NB4 (cell line): ENCODE data around the gene APOBEC3B.

ENCODE experiments used
- MYC ChIP-seq: IDR thresholded peaks from 2 replicates; pipeline ENCODE4 v1.6.1; 2011; ENCODE audit warnings: low read depth, low read length
- POLR2A ChIP-seq: IDR thresholded peaks from 2 replicates; pipeline ENCODE4 v1.6.1; 2011; ENCODE audit warnings: mild to moderate bottlenecking; ENCODE audit not compliant: insufficient read length; ENCODE audit errors: extremely low read depth
- TF ChIP-seq, protein P1 (sequence below): IDR thresholded peaks from 2 replicates; pipeline ENCODE4 v1.6.1; 2011; ENCODE audit warnings: low read depth, low read length
- TF ChIP-seq, protein P2 (sequence below): IDR thresholded peaks from one replicate; pipeline ENCODE4 v1.5.1; 2012; ENCODE audit warnings: low read depth, low read length

DNA sequence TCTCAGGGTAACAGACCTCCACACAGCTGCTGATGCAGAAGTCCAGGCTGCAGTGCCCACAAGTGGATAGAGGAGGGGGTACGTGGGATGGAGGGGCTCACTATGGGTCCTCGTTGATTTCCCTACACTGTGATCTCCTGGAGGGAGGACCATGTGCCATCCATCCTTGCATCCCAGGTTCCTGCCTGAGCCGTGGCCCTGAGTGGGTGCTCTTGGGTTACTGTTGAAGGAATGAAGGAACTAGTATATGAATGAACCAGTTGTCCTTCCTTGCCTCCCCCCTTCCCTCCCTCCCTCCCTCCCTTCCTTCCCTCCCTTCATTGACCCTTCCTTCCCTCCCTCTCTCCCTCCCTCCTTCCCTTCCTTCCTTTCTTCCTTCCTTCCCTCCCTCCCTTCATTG, 15.4 kb downstream of the APOBEC3B start:
- TF ChIP-seq, protein P1, sequence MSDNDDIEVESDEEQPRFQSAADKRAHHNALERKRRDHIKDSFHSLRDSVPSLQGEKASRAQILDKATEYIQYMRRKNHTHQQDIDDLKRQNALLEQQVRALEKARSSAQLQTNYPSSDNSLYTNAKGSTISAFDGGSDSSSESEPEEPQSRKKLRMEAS: no peak
- TF ChIP-seq, protein P2, sequence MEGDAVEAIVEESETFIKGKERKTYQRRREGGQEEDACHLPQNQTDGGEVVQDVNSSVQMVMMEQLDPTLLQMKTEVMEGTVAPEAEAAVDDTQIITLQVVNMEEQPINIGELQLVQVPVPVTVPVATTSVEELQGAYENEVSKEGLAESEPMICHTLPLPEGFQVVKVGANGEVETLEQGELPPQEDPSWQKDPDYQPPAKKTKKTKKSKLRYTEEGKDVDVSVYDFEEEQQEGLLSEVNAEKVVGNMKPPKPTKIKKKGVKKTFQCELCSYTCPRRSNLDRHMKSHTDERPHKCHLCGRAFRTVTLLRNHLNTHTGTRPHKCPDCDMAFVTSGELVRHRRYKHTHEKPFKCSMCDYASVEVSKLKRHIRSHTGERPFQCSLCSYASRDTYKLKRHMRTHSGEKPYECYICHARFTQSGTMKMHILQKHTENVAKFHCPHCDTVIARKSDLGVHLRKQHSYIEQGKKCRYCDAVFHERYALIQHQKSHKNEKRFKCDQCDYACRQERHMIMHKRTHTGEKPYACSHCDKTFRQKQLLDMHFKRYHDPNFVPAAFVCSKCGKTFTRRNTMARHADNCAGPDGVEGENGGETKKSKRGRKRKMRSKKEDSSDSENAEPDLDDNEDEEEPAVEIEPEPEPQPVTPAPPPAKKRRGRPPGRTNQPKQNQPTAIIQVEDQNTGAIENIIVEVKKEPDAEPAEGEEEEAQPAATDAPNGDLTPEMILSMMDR: no peak
- TF ChIP-seq POLR2A (no peak), MYC (no peak)
